NCI-H2227 treated with DMSO at 0.1 percent for 48 hours (cell line): ENCODE measurements around the gene AGBL3.
"Not testable (repeated sequence)": the region's sequence is repeated elsewhere in the genome, so short reads cannot be mapped to it uniquely, and the experiment has no call there.

Experiments used
- DNase-seq: peaks from one replicate; lab custom pipeline; 2025; lab: John Stamatoyannopoulos, UW

The AGBL3 gene

GRCh38 chr7:134963036-134963435, 23.3 kb upstream of the AGBL3 start:
- no peak for DNase-seq

GRCh38 chr7:134966691-134967090, 19.6 kb upstream of the AGBL3 start:
- no peak for DNase-seq

- no peak for DNase-seq
These were observed 18.2 kb upstream of the AGBL3 start for GRCh38 chr7:134968110-134968509.

GRCh38 chr7:134981645-134982044, 4.7 kb upstream of the AGBL3 start:
- not testable (repeated sequence) for DNase-seq

GRCh38 chr7:134985894-134986362, 380 bp upstream of the AGBL3 start:
- no peak for DNase-seq

GRCh38 chr7:134988161-134988560, 1.9 kb downstream of the AGBL3 start:
- no peak for DNase-seq

GRCh38 chr7:134991469-134992339, 5.4 kb downstream of the AGBL3 start:
- DNase-seq = no peak

GRCh38 chr7:134992626-134993179, 6.4 kb downstream of the AGBL3 start:
- no peak for DNase-seq

- no peak for DNase-seq
These were observed 7.7 kb downstream of the AGBL3 start for GRCh38 chr7:134993877-134994456.

GRCh38 chr7:134995239-134996096, 9.2 kb downstream of the AGBL3 start:
- no peak for DNase-seq

- DNase-seq = no peak
These were observed 9.8 kb downstream of the AGBL3 start for GRCh38 chr7:134996097-134996550.

- DNase-seq = no peak
These were observed 11.0 kb downstream of the AGBL3 start for GRCh38 chr7:134997214-134997885.

GRCh38 chr7:134999136-134999535, 12.8 kb downstream of the AGBL3 start:
- DNase-seq = no peak

GRCh38 chr7:135001390-135002165, 15.3 kb downstream of the AGBL3 start:
- no peak for DNase-seq

- no peak for DNase-seq
These were observed 25.9 kb downstream of the AGBL3 start for GRCh38 chr7:135012229-135012628.

- DNase-seq = no peak
These were observed 37.3 kb downstream of the AGBL3 start for GRCh38 chr7:135023622-135024021.

GRCh38 chr7:135035252-135035651, 48.9 kb downstream of the AGBL3 start:
- DNase-seq = no peak

GRCh38 chr7:135067017-135067416, 80.7 kb downstream of the AGBL3 start:
- not testable (repeated sequence) for DNase-seq

- DNase-seq = no peak
These were observed 87.8 kb downstream of the AGBL3 start for GRCh38 chr7:135074096-135074495.

- no peak for DNase-seq
These were observed 88.2 kb downstream of the AGBL3 start for GRCh38 chr7:135074531-135074930.

GRCh38 chr7:135075716-135076115, 89.4 kb downstream of the AGBL3 start:
- no peak for DNase-seq
